Body of pancreas (tissue), 4 donors: Measurements from ENCODE around the gene DUSP3. TPM values are rescaled to one million over a fixed set of nuclear protein-coding genes. Genes with fewer than 3 reads are reported as not detected.

ENCODE experiments used
- ATAC-seq: fragments of 150-250 bp; one replicate; pipeline ENCODE4 v1.9.1; 2016
- DNase-seq, 4 donors: peaks; one replicate each; pipeline ENCODE4 v3.0.0-alpha.2; 2019
- H3K27ac ChIP-seq, 4 donors: fragments of 200-600 bp; sonication (generic); 1 replicate in 3 of 4; 2 replicates in 1 of 4; pipeline versions ENCODE4 v1.5.1 to v1.6.1; 2016 to 2019; ENCODE audit warnings: mild to moderate bottlenecking in 1 of 4, mixed read lengths in 1 of 4, moderate library complexity in 1 of 4
- H3K27me3 ChIP-seq, 2 donors: fragments of 200-600 bp; sonication (generic); one replicate each; pipeline ENCODE4 v1.6.0; 2016; ENCODE audit warnings: mild to moderate bottlenecking in 1 of 2
- H3K36me3 ChIP-seq, 2 donors: fragments of 200-600 bp; sonication (generic); replicated peaks in 1 of 2; 2 replicates each; pipeline ENCODE4 v1.5.1; 2016; ENCODE audit warnings: low read depth in 2 of 2; ENCODE audit not compliant: insufficient read depth in 1 of 2
- H3K4me1 ChIP-seq: fragments of 200-600 bp; sonication (generic); one replicate; pipeline ENCODE4 v1.6.0; 2016
- H3K4me3 ChIP-seq, 2 donors: fragments of 200-600 bp; sonication (generic); 1 replicate in 1 of 2; 2 replicates in 1 of 2; pipeline ENCODE4 v1.5.1; 2016 to 2019
- H3K9me3 ChIP-seq, 3 donors: fragments of 200-600 bp; sonication (generic); 1 replicate in 2 of 3; 2 replicates in 1 of 3; pipeline ENCODE4 v1.5.1; 2016
- CTCF ChIP-seq, 7 experiments: fragments of 450-650 bp in 4 of 7; fragments of 200-600 bp in 3 of 7; sonication (generic) in 3 of 7; IDR thresholded peaks; one replicate each; pipeline ENCODE4 v1.5.1; 2016 to 2019; ENCODE audit warnings: antibody characterized with exemption in 7 of 7
- POLR2A ChIP-seq, 3 donors: fragments of 450-650 bp; IDR thresholded peaks; one replicate each; pipeline ENCODE4 v1.6.1; 2016; ENCODE audit warnings: antibody characterized with exemption in 3 of 3, mild to moderate bottlenecking in 2 of 3
- WGBS, 2 donors: methylation state at CpG; one replicate each; pipeline ENCODE4 v1.1.5; 2017; 5-methylcytosine and 5-hydroxymethylcytosine counted together
- intact Hi-C: fragments of 100-400 bp; cut with DNase I; formaldehyde crosslinking; loops from one replicate; pipeline ENCODE4 v1.15.1; 2023
- total RNA-seq, 2 donors: library from RNA; depleted of rRNA; stranded (reverse); fragments of >200 nt; gene quantifications; one replicate each; pipeline ENCODE4 v1.1.0, GENCODE V29; 2016

DUSP3 gene
- 10 to 100 TPM; 32.2 to 54.1 TPM for total RNA-seq

DNA sequence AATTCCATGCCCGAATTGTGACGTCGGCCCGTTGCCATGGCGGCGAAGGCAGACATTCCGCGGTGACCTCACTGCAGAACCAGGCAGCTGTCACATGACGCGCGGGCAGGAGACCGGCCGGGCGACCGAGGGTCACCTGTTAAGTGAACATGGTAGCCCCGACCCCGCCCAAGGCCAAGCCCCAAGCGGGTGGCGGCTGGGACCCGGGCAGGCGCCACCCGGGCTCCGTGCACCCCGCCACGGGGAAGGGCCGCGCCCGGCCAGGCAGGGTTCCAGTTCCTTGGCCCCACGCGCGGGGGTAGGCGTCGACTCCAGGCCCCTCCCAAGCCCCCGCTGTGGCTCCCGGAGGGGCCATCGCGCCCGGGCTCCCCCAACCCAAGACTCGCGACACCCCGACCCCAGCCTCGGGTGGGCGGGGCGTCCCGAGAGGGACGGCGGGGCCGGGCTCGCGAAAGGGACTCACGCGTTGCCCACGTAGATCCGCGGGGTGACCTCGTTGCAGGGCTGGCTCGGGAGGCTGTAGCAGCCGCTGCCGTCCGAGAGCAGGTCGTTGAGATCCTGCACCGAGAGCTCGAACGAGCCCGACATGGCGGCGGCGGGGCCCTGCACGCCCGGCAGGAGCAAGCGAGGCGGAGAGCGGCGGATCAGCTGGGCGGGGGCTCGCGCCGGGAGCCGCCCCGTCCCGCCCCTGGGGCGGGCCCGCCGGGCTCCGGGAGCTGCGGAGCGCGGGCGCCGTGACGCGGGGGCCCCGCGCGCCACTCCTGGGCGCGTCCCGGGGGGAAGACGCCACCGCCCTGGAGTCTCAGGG is at the start of gene DUSP3:
TSS of gene DUSP3 (minus strand) at position 641 of the 808 bp plus-strand sequence. CDS start at position 588, 53 bp downstream.
- TF ChIP-seq POLR2A (IDR thresholded peaks at IDR 0.05) (peak; percentile 93 to 96 (median 93)), CTCF (IDR thresholded peaks at IDR 0.05) (peak in 1 of 7 experiments; percentile 19)
- intact Hi-C loops: no loop called here
- Histone ChIP-seq H3K4me1 (peaks cover 30% of the 10 kb centered on the region), H3K27me3 (no peaks in the 10 kb centered on the region), H3K36me3 (peaks cover 0 to 4% of the 10 kb centered on the region in 2 donors), H3K27ac (peak within 1 kb of the TSS; percentile 99 to 100 (median 100)), H3K4me3 (peak within 1 kb of the TSS; percentile 68 to 84), H3K9me3 (no peaks in the 10 kb centered on the region)
- peak; percentile 92 for ATAC-seq
- WGBS, 2 donors: 0% methylated on average over 4 to 93 of the region's 100 CpGs
- DNase-seq: peak; percentile 97 to 99 (median 98)

DNA sequence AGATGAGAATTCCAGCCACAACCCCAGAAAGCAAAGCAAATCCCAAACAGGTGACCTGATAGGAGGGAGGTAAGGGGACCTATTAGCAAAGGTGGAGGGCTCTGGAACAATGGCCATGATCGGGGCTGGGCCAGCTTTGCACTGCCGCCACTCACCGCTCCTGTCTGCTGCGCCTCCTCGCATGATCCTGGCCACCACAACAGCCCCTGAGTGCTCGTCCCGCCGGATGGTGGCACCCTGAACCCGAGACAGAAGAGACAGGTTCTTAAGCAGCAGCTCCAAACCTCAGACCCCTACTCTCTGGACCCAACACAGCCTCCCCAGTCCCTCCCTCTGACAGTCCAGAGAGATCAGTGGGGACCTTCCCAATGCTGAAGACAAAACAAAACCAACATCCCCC is 48.8 kb upstream of the DUSP3 start:
- WGBS, 2 donors: 96 to 97% methylated on average over 7 to 9 of the region's 9 CpGs
- no peak overlapping the region for H3K27ac ChIP-seq
- no peak for ATAC-seq
- H3K4me1 ChIP-seq: peaks cover 15% of the 10 kb centered on the region
- no peaks in the 10 kb centered on the region for H3K9me3 ChIP-seq
- no peaks in the 10 kb centered on the region for H3K27me3 ChIP-seq
- no peak overlapping the region for H3K4me3 ChIP-seq
- TF ChIP-seq CTCF (IDR thresholded peaks at IDR 0.05) (no peak), POLR2A (IDR thresholded peaks at IDR 0.05) (no peak)
- H3K36me3 ChIP-seq: no peaks in the 10 kb centered on the region
- intact Hi-C loops: no loop called here
- DNase-seq: no peak

GRCh38 chr17:43826206-43826605 is 47.4 kb upstream of the DUSP3 start:
- no peaks in the 10 kb centered on the region for H3K27me3 ChIP-seq
- no peak for TF ChIP-seq CTCF (IDR thresholded peaks at IDR 0.05)
- TF ChIP-seq POLR2A (IDR thresholded peaks at IDR 0.05): no peak
- DNase-seq: no peak
- H3K9me3 ChIP-seq: no peaks in the 10 kb centered on the region
- WGBS, 2 donors: 88 to 91% methylated on average over 6 to 7 of the region's 7 CpGs
- no peak overlapping the region for H3K4me3 ChIP-seq
- H3K36me3 ChIP-seq: no peaks in the 10 kb centered on the region
- intact Hi-C loops: no loop called here
- no peak for ATAC-seq
- peaks cover 4% of the 10 kb centered on the region for H3K4me1 ChIP-seq
- no peak overlapping the region for H3K27ac ChIP-seq

- Histone ChIP-seq H3K36me3 (no peaks in the 10 kb centered on the region), H3K4me3 (no peak overlapping the region), H3K27ac (no peak overlapping the region), H3K4me1 (no peaks in the 10 kb centered on the region), H3K9me3 (no peaks in the 10 kb centered on the region), H3K27me3 (no peaks in the 10 kb centered on the region)
- DNase-seq (no peak), ATAC-seq (no peak)
- WGBS, 2 donors: 91 to 100% methylated on average over 1 to 12 of the region's 12 CpGs
- intact Hi-C loops: no loop called here
- TF ChIP-seq CTCF (IDR thresholded peaks at IDR 0.05) (no peak), POLR2A (IDR thresholded peaks at IDR 0.05) (no peak)
These were observed 46.8 kb upstream of the DUSP3 start for GRCh38 chr17:43825567-43825966.
